ENCODE results near the gene CRB1. TPM values are rescaled to one million over a fixed set of nuclear protein-coding genes. Genes with fewer than 3 reads are reported as not detected.

The CRB1 gene
- total and polyA plus RNA-seq, 2 experiments from 2014 or later = 0.27 to 0.56 TPM

DNA sequence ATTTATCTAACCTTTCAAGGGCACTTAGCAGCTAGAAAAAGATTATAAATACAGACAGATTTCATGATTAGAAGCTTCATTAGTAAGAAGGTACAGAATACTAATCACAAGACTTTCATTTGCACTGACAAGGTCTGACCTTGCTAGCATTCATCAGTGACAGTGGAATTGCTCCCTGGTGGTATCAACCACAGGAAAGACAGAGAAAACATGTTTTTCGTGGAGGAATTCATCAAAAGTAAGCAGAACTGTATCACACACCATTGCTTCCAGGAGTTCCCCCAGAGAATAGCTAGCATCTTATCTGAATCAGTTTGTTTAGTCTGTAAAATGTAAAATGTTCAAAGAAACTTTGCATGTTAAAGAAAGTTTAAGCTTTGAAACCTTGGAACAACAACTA, 20.6 kb upstream of the CRB1 start (continued):
- no peak for TF ChIP-seq CTCF (conservative IDR thresholded peaks at IDR 0.05; ENCODE audit: low read depth in 2 of 2)
- no peak for TF ChIP-seq NANOG (IDR thresholded peaks at IDR 0.05; ENCODE audit: borderline replicate concordance)
- TF ChIP-seq JUNB (IDR thresholded peaks at IDR 0.05; ENCODE audit: unreplicated experiment) = no peak

DNA sequence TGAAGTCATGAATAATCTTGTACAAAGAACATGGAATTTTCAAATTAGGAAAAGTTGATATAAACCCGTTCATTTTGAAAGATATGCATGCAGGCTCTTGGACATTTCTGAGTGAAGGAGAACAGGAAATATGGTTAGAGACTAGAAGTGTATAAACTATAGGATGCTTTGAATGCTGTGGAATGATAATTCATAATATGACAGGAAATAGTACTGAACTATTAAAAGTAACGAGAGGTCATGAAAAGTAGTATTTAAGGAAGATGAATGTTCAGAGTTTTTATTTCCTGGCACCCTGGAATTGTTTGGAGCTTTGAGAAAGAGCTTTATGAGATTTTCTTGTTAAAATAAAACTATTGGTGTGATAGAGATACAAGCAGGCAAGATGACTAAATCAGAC, 18.7 kb upstream of the CRB1 start:
- H4K20me1 ChIP-seq (replicated peaks; ENCODE audit: insufficient read depth) = no peaks in the 10 kb centered on the region
- no peaks in the 10 kb centered on the region for H3K36me3 ChIP-seq (ENCODE audit: insufficient read depth)
- no peak overlapping the region for H3K27ac ChIP-seq (ENCODE audit: low read depth)
- Mint-ChIP-seq H3K27me3 (ENCODE audit: insufficient read depth, low read depth, poor library complexity) (no peaks in the 10 kb centered on the region), H3K27ac (no peak overlapping the region), H3K9me3 (no peaks in the 10 kb centered on the region), H3K36me3 (ENCODE audit: low read depth) (no peaks in the 10 kb centered on the region), H3K4me3 (no peak overlapping the region), H3K4me1 (peaks cover 7% of the 10 kb centered on the region; the same call in 2 of the 3 replicates)
- no peak overlapping the region for H3K4me2 ChIP-seq
- no peak overlapping the region for H3K4me3 ChIP-seq
- H3K4me1 ChIP-seq (ENCODE audit: insufficient read depth) = no peaks in the 10 kb centered on the region
- no peaks in the 10 kb centered on the region for H3K79me2 ChIP-seq (replicated peaks; ENCODE audit: insufficient read depth)
- TF ChIP-seq EZH2 (IDR thresholded peaks at IDR 0.05; ENCODE audit: low read depth, unreplicated experiment) = no peak
- no peak for TF ChIP-seq ZNF114 (CRISPR knock-in tag; IDR thresholded peaks at IDR 0.05)
- no peak for TF ChIP-seq POLR2AphosphoS5 (IDR thresholded peaks at IDR 0.05; ENCODE audit: low read depth)
- TF ChIP-seq, protein P1, sequence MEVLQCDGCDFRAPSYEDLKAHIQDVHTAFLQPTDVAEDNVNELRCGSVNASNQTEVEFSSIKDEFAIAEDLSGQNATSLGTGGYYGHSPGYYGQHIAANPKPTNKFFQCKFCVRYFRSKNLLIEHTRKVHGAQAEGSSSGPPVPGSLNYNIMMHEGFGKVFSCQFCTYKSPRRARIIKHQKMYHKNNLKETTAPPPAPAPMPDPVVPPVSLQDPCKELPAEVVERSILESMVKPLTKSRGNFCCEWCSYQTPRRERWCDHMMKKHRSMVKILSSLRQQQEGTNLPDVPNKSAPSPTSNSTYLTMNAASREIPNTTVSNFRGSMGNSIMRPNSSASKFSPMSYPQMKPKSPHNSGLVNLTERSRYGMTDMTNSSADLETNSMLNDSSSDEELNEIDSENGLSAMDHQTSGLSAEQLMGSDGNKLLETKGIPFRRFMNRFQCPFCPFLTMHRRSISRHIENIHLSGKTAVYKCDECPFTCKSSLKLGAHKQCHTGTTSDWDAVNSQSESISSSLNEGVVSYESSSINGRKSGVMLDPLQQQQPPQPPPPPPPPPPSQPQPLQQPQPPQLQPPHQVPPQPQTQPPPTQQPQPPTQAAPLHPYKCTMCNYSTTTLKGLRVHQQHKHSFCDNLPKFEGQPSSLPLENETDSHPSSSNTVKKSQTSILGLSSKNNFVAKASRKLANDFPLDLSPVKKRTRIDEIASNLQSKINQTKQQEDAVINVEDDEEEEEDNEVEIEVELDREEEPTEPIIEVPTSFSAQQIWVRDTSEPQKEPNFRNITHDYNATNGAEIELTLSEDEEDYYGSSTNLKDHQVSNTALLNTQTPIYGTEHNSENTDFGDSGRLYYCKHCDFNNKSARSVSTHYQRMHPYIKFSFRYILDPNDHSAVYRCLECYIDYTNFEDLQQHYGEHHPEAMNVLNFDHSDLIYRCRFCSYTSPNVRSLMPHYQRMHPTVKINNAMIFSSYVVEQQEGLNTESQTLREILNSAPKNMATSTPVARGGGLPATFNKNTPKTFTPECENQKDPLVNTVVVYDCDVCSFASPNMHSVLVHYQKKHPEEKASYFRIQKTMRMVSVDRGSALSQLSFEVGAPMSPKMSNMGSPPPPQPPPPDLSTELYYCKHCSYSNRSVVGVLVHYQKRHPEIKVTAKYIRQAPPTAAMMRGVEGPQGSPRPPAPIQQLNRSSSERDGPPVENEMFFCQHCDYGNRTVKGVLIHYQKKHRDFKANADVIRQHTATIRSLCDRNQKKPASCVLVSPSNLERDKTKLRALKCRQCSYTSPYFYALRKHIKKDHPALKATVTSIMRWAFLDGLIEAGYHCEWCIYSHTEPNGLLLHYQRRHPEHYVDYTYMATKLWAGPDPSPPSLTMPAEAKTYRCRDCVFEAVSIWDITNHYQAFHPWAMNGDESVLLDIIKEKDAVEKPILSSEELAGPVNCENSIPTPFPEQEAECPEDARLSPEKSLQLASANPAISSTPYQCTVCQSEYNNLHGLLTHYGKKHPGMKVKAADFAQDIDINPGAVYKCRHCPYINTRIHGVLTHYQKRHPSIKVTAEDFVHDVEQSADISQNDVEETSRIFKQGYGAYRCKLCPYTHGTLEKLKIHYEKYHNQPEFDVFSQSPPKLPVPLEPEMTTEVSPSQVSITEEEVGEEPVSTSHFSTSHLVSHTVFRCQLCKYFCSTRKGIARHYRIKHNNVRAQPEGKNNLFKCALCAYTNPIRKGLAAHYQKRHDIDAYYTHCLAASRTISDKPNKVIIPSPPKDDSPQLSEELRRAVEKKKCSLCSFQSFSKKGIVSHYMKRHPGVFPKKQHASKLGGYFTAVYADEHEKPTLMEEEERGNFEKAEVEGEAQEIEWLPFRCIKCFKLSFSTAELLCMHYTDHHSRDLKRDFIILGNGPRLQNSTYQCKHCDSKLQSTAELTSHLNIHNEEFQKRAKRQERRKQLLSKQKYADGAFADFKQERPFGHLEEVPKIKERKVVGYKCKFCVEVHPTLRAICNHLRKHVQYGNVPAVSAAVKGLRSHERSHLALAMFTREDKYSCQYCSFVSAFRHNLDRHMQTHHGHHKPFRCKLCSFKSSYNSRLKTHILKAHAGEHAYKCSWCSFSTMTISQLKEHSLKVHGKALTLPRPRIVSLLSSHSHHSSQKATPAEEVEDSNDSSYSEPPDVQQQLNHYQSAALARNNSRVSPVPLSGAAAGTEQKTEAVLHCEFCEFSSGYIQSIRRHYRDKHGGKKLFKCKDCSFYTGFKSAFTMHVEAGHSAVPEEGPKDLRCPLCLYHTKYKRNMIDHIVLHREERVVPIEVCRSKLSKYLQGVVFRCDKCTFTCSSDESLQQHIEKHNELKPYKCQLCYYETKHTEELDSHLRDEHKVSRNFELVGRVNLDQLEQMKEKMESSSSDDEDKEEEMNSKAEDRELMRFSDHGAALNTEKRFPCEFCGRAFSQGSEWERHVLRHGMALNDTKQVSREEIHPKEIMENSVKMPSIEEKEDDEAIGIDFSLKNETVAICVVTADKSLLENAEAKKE (CRISPR knock-in tag; IDR thresholded peaks at IDR 0.05) = no peak
- no peak for TF ChIP-seq CREB1 (CRISPR knock-in tag; IDR thresholded peaks at IDR 0.05; ENCODE audit: low read depth)
- no peak for TF ChIP-seq CTCF (conservative IDR thresholded peaks at IDR 0.05; ENCODE audit: low read depth in 2 of 2)
- TF ChIP-seq ZNF331 (CRISPR knock-in tag; IDR thresholded peaks at IDR 0.05; ENCODE audit: low read depth) = no peak
- TF ChIP-seq STAT1 (IDR thresholded peaks at IDR 0.05; ENCODE audit: unreplicated experiment) = no peak
- TF ChIP-seq JUNB (IDR thresholded peaks at IDR 0.05; ENCODE audit: unreplicated experiment) = no peak
- TF ChIP-seq NANOG (IDR thresholded peaks at IDR 0.05; ENCODE audit: borderline replicate concordance) = no peak
- TF ChIP-seq EZH2phosphoT487 (IDR thresholded peaks at IDR 0.05; ENCODE audit: unreplicated experiment) = no peak
- no peak for TF ChIP-seq REST (IDR thresholded peaks at IDR 0.05; ENCODE audit: unreplicated experiment)
- no peak for DNase-seq (ENCODE audit: low spot score)
- no peaks in the 10 kb centered on the region for H3K27me3 ChIP-seq (ENCODE audit: insufficient read depth)
- no peaks in the 10 kb centered on the region for H3F3A ChIP-seq (replicated peaks; ENCODE audit: low read depth)
- no peak overlapping the region for H2AFZ ChIP-seq
- no peak for ATAC-seq
- no peaks in the 10 kb centered on the region for H3K9me2 ChIP-seq (ENCODE audit: insufficient read depth)
